Measurements from ENCODE around the gene ADARB1.

DNA sequence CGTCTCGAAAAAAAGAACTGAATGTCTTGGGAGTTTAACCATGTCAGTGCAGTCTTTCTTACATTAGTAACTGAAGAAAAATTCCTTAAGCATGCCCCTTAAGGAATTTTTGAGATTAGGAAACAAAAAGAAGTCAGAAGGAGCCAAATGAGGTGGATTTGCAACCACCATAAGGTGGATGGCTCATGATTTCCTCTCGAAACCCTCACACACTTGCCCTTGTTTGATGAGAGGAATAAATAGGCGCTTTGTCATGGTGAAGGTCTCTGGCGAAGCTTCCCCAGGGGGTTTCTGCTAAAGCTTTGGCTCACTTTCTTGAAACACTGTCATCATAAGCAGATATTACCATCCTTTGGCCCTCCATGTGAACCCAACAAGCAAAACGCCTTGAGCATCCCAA, 145.1 kb downstream of the ADARB1 start:
- TF ChIP-seq, protein P1, sequence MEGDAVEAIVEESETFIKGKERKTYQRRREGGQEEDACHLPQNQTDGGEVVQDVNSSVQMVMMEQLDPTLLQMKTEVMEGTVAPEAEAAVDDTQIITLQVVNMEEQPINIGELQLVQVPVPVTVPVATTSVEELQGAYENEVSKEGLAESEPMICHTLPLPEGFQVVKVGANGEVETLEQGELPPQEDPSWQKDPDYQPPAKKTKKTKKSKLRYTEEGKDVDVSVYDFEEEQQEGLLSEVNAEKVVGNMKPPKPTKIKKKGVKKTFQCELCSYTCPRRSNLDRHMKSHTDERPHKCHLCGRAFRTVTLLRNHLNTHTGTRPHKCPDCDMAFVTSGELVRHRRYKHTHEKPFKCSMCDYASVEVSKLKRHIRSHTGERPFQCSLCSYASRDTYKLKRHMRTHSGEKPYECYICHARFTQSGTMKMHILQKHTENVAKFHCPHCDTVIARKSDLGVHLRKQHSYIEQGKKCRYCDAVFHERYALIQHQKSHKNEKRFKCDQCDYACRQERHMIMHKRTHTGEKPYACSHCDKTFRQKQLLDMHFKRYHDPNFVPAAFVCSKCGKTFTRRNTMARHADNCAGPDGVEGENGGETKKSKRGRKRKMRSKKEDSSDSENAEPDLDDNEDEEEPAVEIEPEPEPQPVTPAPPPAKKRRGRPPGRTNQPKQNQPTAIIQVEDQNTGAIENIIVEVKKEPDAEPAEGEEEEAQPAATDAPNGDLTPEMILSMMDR (IDR thresholded peaks at IDR 0.05), result no peak
- TF ChIP-seq EP300 (IDR thresholded peaks at IDR 0.05), result no peak
- TF ChIP-seq POLR2A (IDR thresholded peaks at IDR 0.05; ENCODE audit: low read depth), result no peak
- TF ChIP-seq POLR2AphosphoS5 (IDR thresholded peaks at IDR 0.05), result no peak
